GM21390 (cell line): ENCODE results near the gene TTC28.

ENCODE experiments used
- ATAC-seq: cut with Tn5 transposase; IDR thresholded peaks from one replicate; pipeline ENCODE4 v1.9.1; 2021; ENCODE audit not compliant: unreplicated experiment

TTC28 gene

GRCh38 chr22:28013611-28014010 lies 666.0 kb downstream of the TTC28 start:
- ATAC-seq, result no peak

GRCh38 chr22:28012832-28013460 lies 666.7 kb downstream of the TTC28 start:
- no peak for ATAC-seq

- ATAC-seq, result no peak
Observed at GRCh38 chr22:28009272-28009827, 670.3 kb downstream of the TTC28 start.

GRCh38 chr22:28008649-28009048 lies 671.0 kb downstream of the TTC28 start:
- ATAC-seq, result no peak

GRCh38 chr22:28008056-28008455 lies 671.6 kb downstream of the TTC28 start:
- ATAC-seq, result no peak

- no peak for ATAC-seq
Observed at GRCh38 chr22:28006271-28006670, 673.4 kb downstream of the TTC28 start.

GRCh38 chr22:28005513-28005912 lies 674.1 kb downstream of the TTC28 start:
- no peak for ATAC-seq

- ATAC-seq, result no peak
Observed at GRCh38 chr22:28004021-28004420, 675.6 kb downstream of the TTC28 start.

GRCh38 chr22:28002863-28003565 lies 676.6 kb downstream of the TTC28 start:
- no peak for ATAC-seq

GRCh38 chr22:28002181-28002700 lies 677.4 kb downstream of the TTC28 start:
- no peak for ATAC-seq

- no peak for ATAC-seq
Observed at GRCh38 chr22:28001171-28001835, 678.3 kb downstream of the TTC28 start.

GRCh38 chr22:28000361-28000760 lies 679.3 kb downstream of the TTC28 start:
- no peak for ATAC-seq

GRCh38 chr22:27999876-28000275 lies 679.8 kb downstream of the TTC28 start:
- ATAC-seq, result no peak

- ATAC-seq, result no peak
Observed at GRCh38 chr22:27998511-27999410, 680.9 kb downstream of the TTC28 start.

GRCh38 chr22:27997538-27997937 lies 682.1 kb downstream of the TTC28 start:
- no peak for ATAC-seq

GRCh38 chr22:27996981-27997380 lies 682.7 kb downstream of the TTC28 start:
- ATAC-seq, result no peak

GRCh38 chr22:27996529-27996925 lies 683.1 kb downstream of the TTC28 start:
- no peak for ATAC-seq

GRCh38 chr22:27995801-27996528 lies 683.7 kb downstream of the TTC28 start:
- ATAC-seq, result no peak

GRCh38 chr22:27994481-27995331 lies 684.9 kb downstream of the TTC28 start:
- no peak for ATAC-seq
